ENCODE results near the gene HGFAC.

Gene HGFAC

GRCh38 chr4:3483471-3483921 lies 41.7 kb downstream of the HGFAC start:
- no peaks in the 10 kb centered on the region for H3K79me2 ChIP-seq (ENCODE audit: control insufficient read depth, low read length)
- no peak overlapping the region for H3K4me2 ChIP-seq (ENCODE audit: low read length)
- H3K9me2 ChIP-seq (replicated peaks; ENCODE audit: control insufficient read depth, low read length) = no peaks in the 10 kb centered on the region
- no peaks in the 10 kb centered on the region for H4K20me1 ChIP-seq (ENCODE audit: control insufficient read depth, insufficient read depth, low read depth, low read length)
- no peaks in the 10 kb centered on the region for H3K9me3 ChIP-seq (ENCODE audit: control insufficient read depth, insufficient read depth, low read length)
- no peak overlapping the region for H3K27ac ChIP-seq (ENCODE audit: low read depth, low read length)
- TF ChIP-seq CTCF (IDR thresholded peaks at IDR 0.05; ENCODE audit: low read depth, low read length, poor library complexity, severe bottlenecking) (no peak), EZH2phosphoT487 (IDR thresholded peaks at IDR 0.05; ENCODE audit: borderline replicate concordance, low read length) (no peak)
- no peaks in the 10 kb centered on the region for H3K36me3 ChIP-seq (ENCODE audit: control insufficient read depth, low read length)
- no peak overlapping the region for H3K4me3 ChIP-seq (ENCODE audit: low read length)
- peaks cover 59% of the 10 kb centered on the region for H3K27me3 ChIP-seq (ENCODE audit: control insufficient read depth, low read length)
- peaks cover 35% of the 10 kb centered on the region for H3K4me1 ChIP-seq (ENCODE audit: control insufficient read depth, low read length)
- H3F3A ChIP-seq (ENCODE audit: control insufficient read depth, insufficient read depth) = no peaks in the 10 kb centered on the region

GRCh38 chr4:3484057-3484973 lies 42.5 kb downstream of the HGFAC start:
- Histone ChIP-seq H3K4me2 (ENCODE audit: low read length) (peak overlapping the region; percentile 60), H3K27ac (ENCODE audit: low read depth, low read length) (no peak overlapping the region), H3K79me2 (ENCODE audit: control insufficient read depth, low read length) (no peaks in the 10 kb centered on the region), H4K20me1 (ENCODE audit: control insufficient read depth, insufficient read depth, low read depth, low read length) (no peaks in the 10 kb centered on the region), H3F3A (ENCODE audit: control insufficient read depth, insufficient read depth) (no peaks in the 10 kb centered on the region), H3K4me3 (ENCODE audit: low read length) (peak overlapping the region; percentile 40), H3K4me1 (ENCODE audit: control insufficient read depth, low read length) (peaks cover 35% of the 10 kb centered on the region), H3K36me3 (ENCODE audit: control insufficient read depth, low read length) (no peaks in the 10 kb centered on the region), H3K9me3 (ENCODE audit: control insufficient read depth, insufficient read depth, low read length) (no peaks in the 10 kb centered on the region), H3K27me3 (ENCODE audit: control insufficient read depth, low read length) (peaks cover 64% of the 10 kb centered on the region), H3K9me2 (replicated peaks; ENCODE audit: control insufficient read depth, low read length) (no peaks in the 10 kb centered on the region)
- TF ChIP-seq CTCF (IDR thresholded peaks at IDR 0.05; ENCODE audit: low read depth, low read length, poor library complexity, severe bottlenecking) = no peak
- TF ChIP-seq EZH2phosphoT487 (IDR thresholded peaks at IDR 0.05; ENCODE audit: borderline replicate concordance, low read length) = no peak

- peak overlapping the region; percentile 60 for H3K4me2 ChIP-seq (ENCODE audit: low read length)
- H3K36me3 ChIP-seq (ENCODE audit: control insufficient read depth, low read length) = no peaks in the 10 kb centered on the region
- H3K9me3 ChIP-seq (ENCODE audit: control insufficient read depth, insufficient read depth, low read length) = no peaks in the 10 kb centered on the region
- H3F3A ChIP-seq (ENCODE audit: control insufficient read depth, insufficient read depth) = no peaks in the 10 kb centered on the region
- H3K79me2 ChIP-seq (ENCODE audit: control insufficient read depth, low read length) = no peaks in the 10 kb centered on the region
- H3K4me1 ChIP-seq (ENCODE audit: control insufficient read depth, low read length) = peaks cover 35% of the 10 kb centered on the region
- no peak overlapping the region for H3K27ac ChIP-seq (ENCODE audit: low read depth, low read length)
- no peaks in the 10 kb centered on the region for H4K20me1 ChIP-seq (ENCODE audit: control insufficient read depth, insufficient read depth, low read depth, low read length)
- no peak for TF ChIP-seq EZH2phosphoT487 (IDR thresholded peaks at IDR 0.05; ENCODE audit: borderline replicate concordance, low read length)
- no peak for TF ChIP-seq CTCF (IDR thresholded peaks at IDR 0.05; ENCODE audit: low read depth, low read length, poor library complexity, severe bottlenecking)
- H3K27me3 ChIP-seq (ENCODE audit: control insufficient read depth, low read length) = peaks cover 64% of the 10 kb centered on the region
- H3K4me3 ChIP-seq (ENCODE audit: low read length) = peak overlapping the region; percentile 40
- no peaks in the 10 kb centered on the region for H3K9me2 ChIP-seq (replicated peaks; ENCODE audit: control insufficient read depth, low read length)
These were observed 43.4 kb downstream of the HGFAC start for GRCh38 chr4:3485011-3485791.
